ENCODE data around the gene MSH5. TPM values are rescaled to one million over a fixed set of nuclear protein-coding genes. Genes with fewer than 3 reads are reported as not detected.

Gene MSH5
- total and polyA plus RNA-seq, 9 of the 15 experiments (the other 6 are each of a cell fraction or from before 2014, with no cell fraction given): 12.5 to 104 (median 46.6) TPM

- TF ChIP-seq THRB (CRISPR knock-in tag; conservative IDR thresholded peaks at IDR 0.05): peak; percentile 97
- no peak for TF ChIP-seq RBM25 (IDR thresholded peaks at IDR 0.05; ENCODE audit: low read depth, low read length, severe bottlenecking)
- no peak for TF ChIP-seq ZNF395 (CRISPR knock-in tag; IDR thresholded peaks at IDR 0.05)
- no peak for TF ChIP-seq SFPQ (IDR thresholded peaks at IDR 0.05; ENCODE audit: low read depth, low read length)
- TF ChIP-seq ARID3B (CRISPR knock-in tag; IDR thresholded peaks at IDR 0.05; ENCODE audit: borderline replicate concordance): 0 out of 2 replicates have a peak, but pooled peaks have one; percentile 89
- no peak for TF ChIP-seq HDAC3 (IDR thresholded peaks at IDR 0.05; ENCODE audit: borderline replicate concordance, partially characterized antibody)
- TF ChIP-seq MAFK (IDR thresholded peaks at IDR 0.05; ENCODE audit: low read length): no peak
Observed at GRCh38 chr6:31737991-31738979, 1.5 kb upstream of the MSH5 start (continued).
